ENCODE results near the gene SPTLC3. TPM values are rescaled to one million over a fixed set of nuclear protein-coding genes. Genes with fewer than 3 reads are reported as not detected.

SPTLC3 gene
- total and polyA plus RNA-seq, 8 donors, result 1.1 to 33.9 (median 2.1) TPM; not detected in 1

GRCh38 chr20:13059398-13060136 lies 50.8 kb downstream of the SPTLC3 start:
- no peak overlapping the region for H3K27ac ChIP-seq

GRCh38 chr20:13060327-13060726 lies 51.6 kb downstream of the SPTLC3 start:
- no peak for TF ChIP-seq POLR2A (IDR thresholded peaks at IDR 0.05)
- no peak for TF ChIP-seq CTCF (IDR thresholded peaks at IDR 0.05)
- no peak for TF ChIP-seq EP300 (IDR thresholded peaks at IDR 0.05)
- TF ChIP-seq POLR2AphosphoS5 (IDR thresholded peaks at IDR 0.05), result no peak
- intact Hi-C loops (cut with DNase I; ENCODE audit: low total_unique reads), result no loop called here
- H3K9me3 ChIP-seq, result no peaks in the 10 kb centered on the region
- H3K4me1 ChIP-seq, result no peaks in the 10 kb centered on the region
- no peaks in the 10 kb centered on the region for H3K36me3 ChIP-seq
- H3K27ac ChIP-seq, result no peak overlapping the region
- H3K27me3 ChIP-seq, result no peaks in the 10 kb centered on the region
- no peak overlapping the region for H3K4me3 ChIP-seq
- DNase-seq, result no peak

More at GRCh38 chr20:13059398-13060136, 50.8 kb downstream of the SPTLC3 start:
- WGBS, 5 donors, result 73 to 79% (median 75%) methylated on average over 7 of the region's 7 CpGs
- no peak overlapping the region for H3K4me3 ChIP-seq
- DNase-seq, result no peak
- no peaks in the 10 kb centered on the region for H3K9me3 ChIP-seq
- no peaks in the 10 kb centered on the region for H3K4me1 ChIP-seq
- TF ChIP-seq CTCF (IDR thresholded peaks at IDR 0.05), result no peak
- no peak for TF ChIP-seq POLR2A (IDR thresholded peaks at IDR 0.05)
- no peak for TF ChIP-seq EP300 (IDR thresholded peaks at IDR 0.05)
- TF ChIP-seq POLR2AphosphoS5 (IDR thresholded peaks at IDR 0.05), result no peak
- H3K36me3 ChIP-seq, result no peaks in the 10 kb centered on the region
- intact Hi-C loops (cut with DNase I; ENCODE audit: low total_unique reads), result no loop called here
- H3K27me3 ChIP-seq, result no peaks in the 10 kb centered on the region

- intact Hi-C loops (cut with DNase I; ENCODE audit: low total_unique reads), result no loop called here
- TF ChIP-seq EP300 (IDR thresholded peaks at IDR 0.05) (no peak), CTCF (IDR thresholded peaks at IDR 0.05) (no peak), POLR2A (IDR thresholded peaks at IDR 0.05) (no peak), POLR2AphosphoS5 (IDR thresholded peaks at IDR 0.05) (no peak)
- DNase-seq, result no peak
- Histone ChIP-seq H3K4me3 (no peak overlapping the region), H3K4me1 (no peaks in the 10 kb centered on the region), H3K36me3 (no peaks in the 10 kb centered on the region), H3K9me3 (peaks cover 0 to 5% (median 4%) of the 10 kb centered on the region in 4 donors), H3K27ac (no peak overlapping the region), H3K27me3 (no peaks in the 10 kb centered on the region)
- 85 to 93% (median 91%) methylated on average over 3 of the region's 3 CpGs for WGBS, 5 donors
Measured at GRCh38 chr20:13061381-13061780, 52.6 kb downstream of the SPTLC3 start.

GRCh38 chr20:13062789-13063188 lies 54.0 kb downstream of the SPTLC3 start:
- Histone ChIP-seq H3K27me3 (no peaks in the 10 kb centered on the region), H3K4me3 (no peak overlapping the region), H3K4me1 (no peaks in the 10 kb centered on the region), H3K36me3 (no peaks in the 10 kb centered on the region), H3K27ac (no peak overlapping the region), H3K9me3 (peaks cover 0 to 8% (median 4%) of the 10 kb centered on the region in 4 donors)
- no peak for DNase-seq
- WGBS, 5 donors, result 46 to 53% (median 50%) methylated on average over 2 of the region's 2 CpGs
- intact Hi-C loops (cut with DNase I; ENCODE audit: low total_unique reads), result no loop called here
- TF ChIP-seq POLR2AphosphoS5 (IDR thresholded peaks at IDR 0.05) (no peak), CTCF (IDR thresholded peaks at IDR 0.05) (no peak), EP300 (IDR thresholded peaks at IDR 0.05) (no peak), POLR2A (IDR thresholded peaks at IDR 0.05) (no peak)
